K562 (cell line): Measurements from ENCODE around the gene CAB39. TPM values are rescaled to one million over a fixed set of nuclear protein-coding genes. Genes with fewer than 3 reads are reported as not detected.

Source experiments
- ATF1 ChIP-seq, 2 experiments: fragments of 450-650 bp in 1 of 2; IDR thresholded peaks; 2 replicates each; pipeline ENCODE4 v1.6.1; 2016; ENCODE audit warnings: missing compliant biosample characterization in 1 of 2, missing genetic modification characterization in 1 of 2
- MEF2A ChIP-seq: IDR thresholded peaks from 2 replicates; pipeline ENCODE4 v1.6.1; 2011; ENCODE audit warnings: low read depth, mild to moderate bottlenecking, low read length, moderate library complexity; ENCODE audit not compliant: control insufficient read depth
- MGA ChIP-seq: fragments of 450-650 bp; IDR thresholded peaks from 2 replicates; pipeline ENCODE4 v1.6.1; 2016; ENCODE audit warnings: mild to moderate bottlenecking, moderate library complexity
- POLR3A ChIP-seq: IDR thresholded peaks from 2 replicates; pipeline ENCODE4 v1.6.1; 2011; ENCODE audit warnings: borderline replicate concordance, mild to moderate bottlenecking, moderate library complexity; ENCODE audit not compliant: insufficient read length, insufficient read depth; ENCODE audit errors: extremely low read depth
- RBM14 ChIP-seq: fragments of 200-400 bp; formaldehyde crosslinking; IDR thresholded peaks from 2 replicates; pipeline ENCODE4 v1.6.1; 2018; ENCODE audit warnings: low read depth, mild to moderate bottlenecking, low read length, moderate library complexity, borderline replicate concordance; ENCODE audit not compliant: insufficient read depth
- SFPQ ChIP-seq: fragments of 200-400 bp; formaldehyde crosslinking; IDR thresholded peaks from 2 replicates; pipeline ENCODE4 v1.6.1; 2017; ENCODE audit warnings: mild to moderate bottlenecking, low read depth, low read length, moderate library complexity
- SMAD3 ChIP-seq: fragments of 450-650 bp; formaldehyde crosslinking; conservative IDR thresholded peaks from 2 replicates; pipeline ENCODE4 v1.4.0; 2020; ENCODE audit warnings: mild to moderate bottlenecking
- SRSF3 ChIP-seq: fragments of 200-400 bp; formaldehyde crosslinking; IDR thresholded peaks from 2 replicates; pipeline ENCODE4 v1.6.1; 2016; ENCODE audit warnings: mild to moderate bottlenecking, low read length, moderate library complexity; ENCODE audit not compliant: insufficient read depth
- THRB ChIP-seq: fragments of 450-650 bp; formaldehyde crosslinking; conservative IDR thresholded peaks from 2 replicates; pipeline ENCODE4 v1.4.0; 2022; ENCODE audit warnings: mild to moderate bottlenecking, missing genetic modification characterization
- ZNF239 ChIP-seq: fragments of 250-450 bp; sonication (Bioruptor Pico); IDR thresholded peaks from 2 replicates; pipeline ENCODE4 v1.4.0; 2020; ENCODE audit warnings: mild to moderate bottlenecking
- ZNF274 ChIP-seq: IDR thresholded peaks from 2 replicates; pipeline ENCODE4 v1.6.1; 2011; ENCODE audit warnings: low read depth, mild to moderate bottlenecking, low read length, moderate library complexity, borderline replicate concordance
- polyA plus RNA-seq, 8 experiments: library from polyadenylated mRNA; depleted of rRNA in 4 of 8; stranded (reverse) in 5 of 8; unstranded in 3 of 8; fragments of >200 nt; fragmentation: Nextera tagmentation in 2 of 8; fragmentation: Illumina TruSeq in 1 of 8; extraction: Ambion mirVana in 2 of 8; extraction: Trizol in 1 of 8; gene quantifications; 2 replicates each; pipeline versions ENCODE4 v1.2.1 to v1.2.3, GENCODE V29; 2011 to 2014; ENCODE audit warnings: inconsistent platforms in 1 of 8, missing spikeins in 1 of 8
- total RNA-seq, 7 experiments: library from RNA; depleted of rRNA in 6 of 7; stranded (reverse); fragments of >200 nt in 6 of 7; fragmentation: Illumina TruSeq in 2 of 7; extraction: Trizol in 2 of 7; gene quantifications; 2 replicates each; pipeline versions ENCODE4 v1.2.1 to v1.2.3, GENCODE V29; 2011 to 2021; ENCODE audit warnings: low replicate concordance in 1 of 7

Gene CAB39
- total and polyA plus RNA-seq, 9 of the 15 experiments (the other 6 are each of a cell fraction or from before 2014, with no cell fraction given): 27.2 to 94.4 (median 70.1) TPM

GRCh38 chr2:230712443-230713330, at the start of gene CAB39 (continued):
- TF ChIP-seq ZNF274 (no peak), POLR3A (no peak), ZNF239 (CRISPR knock-in tag) (no peak), THRB (CRISPR knock-in tag) (no peak), SFPQ (no peak), MEF2A (no peak), SRSF3 (no peak), MGA (no peak), RBM14 (no peak), ATF1 (CRISPR knock-in tag; IDR thresholded peaks at IDR 0.05) (no peak), ATF1 (tag; IDR thresholded peaks at IDR 0.05) (peak; percentile 39), SMAD3 (CRISPR knock-in tag) (no peak)
